ENCODE results near the gene ARSK.
A peak's percentile ranks its signal among the peaks of the same experiment; 100 is the strongest.

Gene ARSK, protein sequence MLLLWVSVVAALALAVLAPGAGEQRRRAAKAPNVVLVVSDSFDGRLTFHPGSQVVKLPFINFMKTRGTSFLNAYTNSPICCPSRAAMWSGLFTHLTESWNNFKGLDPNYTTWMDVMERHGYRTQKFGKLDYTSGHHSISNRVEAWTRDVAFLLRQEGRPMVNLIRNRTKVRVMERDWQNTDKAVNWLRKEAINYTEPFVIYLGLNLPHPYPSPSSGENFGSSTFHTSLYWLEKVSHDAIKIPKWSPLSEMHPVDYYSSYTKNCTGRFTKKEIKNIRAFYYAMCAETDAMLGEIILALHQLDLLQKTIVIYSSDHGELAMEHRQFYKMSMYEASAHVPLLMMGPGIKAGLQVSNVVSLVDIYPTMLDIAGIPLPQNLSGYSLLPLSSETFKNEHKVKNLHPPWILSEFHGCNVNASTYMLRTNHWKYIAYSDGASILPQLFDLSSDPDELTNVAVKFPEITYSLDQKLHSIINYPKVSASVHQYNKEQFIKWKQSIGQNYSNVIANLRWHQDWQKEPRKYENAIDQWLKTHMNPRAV

DNA sequence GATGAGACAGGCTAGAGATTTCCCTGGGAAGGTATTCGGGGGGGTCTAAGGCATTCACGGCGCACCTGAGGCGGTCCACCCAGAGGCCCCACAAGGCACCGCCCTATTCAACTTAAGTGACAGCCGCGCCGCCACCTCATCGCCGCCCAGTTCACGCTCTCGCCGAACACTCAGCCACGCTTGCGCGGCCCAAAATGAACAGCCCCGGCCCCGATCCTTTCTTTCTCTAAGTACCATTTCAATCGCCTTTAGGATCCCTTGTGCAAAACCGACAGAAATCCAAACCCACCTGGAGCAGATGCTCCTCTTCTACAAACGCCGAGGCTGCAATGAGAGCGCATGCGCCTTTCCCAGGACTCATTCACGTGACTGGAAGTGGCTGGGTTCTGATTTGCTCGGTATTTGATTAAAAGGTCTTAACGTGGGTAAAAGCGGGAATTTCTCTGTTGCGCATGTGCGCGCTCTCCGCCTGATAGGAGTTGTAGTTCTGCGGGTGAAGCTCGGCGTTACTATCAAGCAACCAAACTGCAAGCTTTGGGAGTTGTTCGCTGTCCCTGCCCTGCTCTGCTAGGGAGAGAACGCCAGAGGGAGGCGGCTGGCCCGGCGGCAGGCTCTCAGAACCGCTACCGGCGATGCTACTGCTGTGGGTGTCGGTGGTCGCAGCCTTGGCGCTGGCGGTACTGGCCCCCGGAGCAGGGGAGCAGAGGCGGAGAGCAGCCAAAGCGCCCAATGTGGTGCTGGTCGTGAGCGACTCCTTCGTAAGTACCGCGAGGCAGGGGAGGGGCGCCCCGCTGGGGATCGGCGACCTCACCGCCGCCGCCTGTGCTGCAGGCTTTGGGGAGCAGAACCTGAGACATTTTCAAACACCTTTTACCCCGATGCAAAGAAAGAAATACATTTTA lies at the start of gene ARSK, which contains the start of gene SKIC3:
TSS of gene ARSK (plus strand) at position 455 of the 902 bp plus-strand sequence. CDS start at position 633, 178 bp downstream.
TSS of gene SKIC3 (minus strand) at position 331 of the 902 bp plus-strand sequence. CDS start 7,827 bp downstream, outside the sequence.
- peak; percentile 99 for DNase-seq

DNA sequence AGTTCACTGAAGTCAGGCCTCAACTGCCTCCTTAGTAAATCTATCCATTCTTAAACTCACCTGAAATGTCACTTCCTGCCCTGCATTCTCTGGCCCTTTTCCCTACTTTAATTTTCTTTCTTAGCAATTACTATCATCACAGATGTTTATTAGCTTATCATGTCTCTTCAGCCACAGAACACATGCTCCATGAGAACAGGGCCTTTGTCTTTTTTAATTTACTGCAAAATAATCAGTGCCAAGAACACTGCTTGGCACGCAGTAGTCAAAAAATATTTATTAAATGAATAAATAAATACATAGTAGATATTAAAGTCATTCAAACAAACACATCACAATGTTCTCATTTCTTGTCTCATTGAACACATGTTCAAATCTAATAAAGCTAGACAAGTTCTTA lies 46.4 kb upstream of the ARSK start:
- DNase-seq, result no peak

DNA sequence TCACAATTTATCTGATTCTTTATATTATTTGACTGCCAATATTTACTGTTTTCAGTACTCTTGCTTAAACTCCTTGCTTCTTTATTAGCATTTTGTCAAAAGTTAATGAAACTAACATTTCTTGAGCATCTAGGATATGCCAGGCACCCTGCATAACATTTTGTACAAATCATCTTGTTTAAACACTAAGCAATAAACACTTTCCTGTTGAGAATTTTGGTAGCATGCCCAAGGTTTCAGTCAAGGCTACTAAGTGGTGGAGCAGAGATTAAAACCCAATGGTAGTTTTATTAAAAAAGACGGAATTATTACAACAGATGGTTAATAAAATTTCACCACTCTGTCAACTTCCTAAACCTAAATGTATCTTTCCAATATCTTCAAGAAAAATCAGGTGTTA lies 43.3 kb upstream of the ARSK start:
- no peak for DNase-seq

DNA sequence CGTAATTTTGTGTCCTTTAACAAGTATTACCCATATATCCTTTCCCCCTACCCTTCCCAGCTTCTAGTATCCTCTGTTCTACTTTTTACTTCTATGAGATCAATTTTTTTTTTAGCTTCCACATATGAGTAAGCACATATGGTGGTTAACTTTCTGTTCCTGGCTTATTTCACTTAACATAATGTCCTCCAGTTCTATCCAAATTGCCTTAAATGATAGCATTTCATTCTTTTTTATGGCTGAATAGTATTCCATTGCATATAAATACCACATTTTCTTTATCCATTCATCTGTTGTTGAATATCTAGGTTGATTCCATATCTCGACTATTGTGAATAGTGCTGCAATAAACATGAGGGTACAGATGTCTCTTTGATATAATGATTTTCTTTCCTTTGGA lies 36.5 kb upstream of the ARSK start:
- DNase-seq, result no peak

DNA sequence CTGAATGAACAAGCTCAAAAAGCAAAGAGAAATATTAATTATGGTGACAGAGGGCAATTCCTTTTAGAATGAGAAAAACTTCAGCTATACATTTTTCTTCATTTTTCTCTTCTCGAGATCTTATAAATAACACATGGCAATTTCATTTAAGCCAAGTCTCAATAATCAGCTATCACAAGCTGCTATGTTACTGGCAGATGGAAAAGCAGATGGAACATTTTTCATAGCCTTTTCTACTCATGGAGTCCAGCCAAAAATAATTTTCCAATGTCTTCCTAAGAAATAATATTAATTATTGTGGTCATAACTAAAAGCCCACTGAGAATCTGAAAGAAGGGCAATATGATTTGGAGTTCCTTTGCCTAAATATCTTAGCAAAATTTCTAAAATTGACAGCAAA lies 35.8 kb upstream of the ARSK start:
- no peak for DNase-seq

DNA sequence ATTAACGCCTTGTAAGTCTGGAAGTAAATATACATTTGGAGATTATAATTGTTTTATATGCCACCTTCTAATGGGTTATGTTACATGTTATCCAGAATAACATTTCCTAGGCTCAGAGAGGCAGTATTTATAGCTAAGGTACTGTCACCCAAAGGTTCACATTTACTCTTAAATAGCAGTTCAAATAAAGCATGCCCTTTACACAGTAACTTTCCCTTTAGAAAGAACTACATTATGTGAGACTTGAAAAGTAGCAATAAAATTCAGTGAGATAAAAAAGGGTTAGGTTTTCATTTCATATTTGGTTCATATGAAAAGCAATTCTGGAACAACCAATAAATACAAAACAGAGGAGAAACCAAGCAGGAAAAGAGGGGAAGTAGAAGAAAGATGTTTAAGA lies 35.2 kb upstream of the ARSK start:
- no peak for DNase-seq

DNA sequence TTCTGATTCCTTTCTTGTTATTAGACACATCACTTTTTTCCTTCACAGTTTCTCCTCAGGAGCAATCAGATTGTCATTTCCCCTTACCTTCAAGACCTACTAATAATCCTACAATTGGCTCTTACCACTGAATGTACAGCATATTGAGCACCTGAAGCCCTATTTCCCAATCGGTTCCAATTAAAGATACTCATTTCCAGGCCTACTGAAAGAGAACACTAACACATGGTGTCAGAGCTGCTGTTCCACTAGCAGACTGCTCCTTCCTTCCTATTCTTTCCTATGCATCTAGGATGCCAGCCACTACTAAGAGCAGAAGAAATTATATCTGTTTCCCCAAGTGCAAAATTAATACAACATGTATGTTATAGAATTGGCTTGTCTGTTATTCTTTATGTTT lies 34.7 kb upstream of the ARSK start:
- DNase-seq, result no peak

DNA sequence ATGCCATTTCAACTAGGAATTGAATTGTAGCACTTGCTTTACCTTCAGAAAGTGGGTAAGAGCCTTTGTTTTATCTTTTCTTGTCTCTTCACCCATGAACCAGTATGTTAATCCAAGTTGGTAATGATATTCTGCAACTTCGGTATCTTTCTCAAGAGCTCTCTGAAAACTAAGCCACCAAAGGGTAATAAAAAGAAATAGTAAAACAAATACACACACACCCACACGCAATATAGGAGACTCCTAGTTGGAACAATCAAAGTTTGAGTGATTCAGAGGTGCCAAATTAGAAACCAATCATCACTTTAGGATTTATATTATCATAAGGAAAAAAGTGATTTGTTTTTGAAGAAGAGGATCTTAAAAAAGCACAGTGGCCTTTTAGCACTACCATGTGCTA lies 30.5 kb upstream of the ARSK start:
- no peak for DNase-seq

DNA sequence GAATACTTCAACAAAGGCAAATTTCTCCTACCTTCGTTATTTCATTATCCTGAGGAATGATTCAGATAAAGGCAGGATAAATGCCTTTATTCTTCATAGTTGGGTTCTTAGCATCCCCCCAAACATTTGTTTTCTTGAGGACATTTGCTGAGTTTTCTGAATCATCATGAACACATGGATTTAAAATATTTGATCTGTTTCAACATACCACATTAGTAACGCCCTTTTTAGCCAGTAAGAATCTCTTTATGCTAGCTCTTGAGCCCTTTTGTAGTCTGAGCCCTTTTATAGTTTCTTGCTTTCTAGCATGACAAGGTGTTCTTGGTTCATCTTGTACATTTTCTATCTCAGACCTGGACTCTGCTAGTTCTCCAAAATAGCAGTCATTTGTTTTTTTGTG lies 28.0 kb upstream of the ARSK start:
- DNase-seq, result no peak

DNA sequence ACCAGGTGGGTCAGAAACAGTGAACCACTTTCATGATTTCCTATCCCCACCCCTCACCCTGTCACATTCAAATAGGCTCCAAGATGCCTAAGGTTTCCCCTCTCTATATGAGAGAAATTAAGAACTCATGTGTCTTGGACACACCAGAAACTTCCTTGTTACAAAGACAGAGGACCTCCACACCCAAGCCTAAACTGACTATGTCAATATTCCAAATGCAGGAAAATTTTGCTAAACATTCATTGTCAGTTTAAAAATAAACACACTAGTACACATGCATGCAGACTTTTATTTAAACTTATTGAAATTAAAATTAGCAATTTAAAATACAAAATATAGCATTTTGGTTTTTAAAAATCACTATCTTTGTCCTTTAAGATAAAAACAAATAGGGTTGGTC lies 26.3 kb upstream of the ARSK start:
- DNase-seq, result no peak

DNA sequence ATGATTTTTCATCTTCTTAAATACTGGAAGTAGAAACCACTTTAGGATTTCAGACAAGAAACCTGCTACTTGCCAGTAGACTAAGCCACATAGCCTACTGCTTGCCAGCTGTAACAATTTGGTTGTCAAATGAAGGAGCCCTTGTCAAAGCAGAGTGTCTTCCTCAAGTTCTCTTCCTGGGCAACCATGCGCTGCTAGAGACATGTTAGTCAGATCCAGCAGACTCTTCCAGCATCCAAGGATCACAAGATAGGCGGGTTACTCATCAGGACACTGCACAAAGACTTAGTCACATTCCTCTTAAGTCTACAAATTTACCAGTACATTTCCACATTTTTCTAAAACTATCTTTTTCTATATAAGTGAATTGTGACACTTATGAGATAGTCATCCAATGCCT lies 24.5 kb upstream of the ARSK start:
- DNase-seq, result no peak

DNA sequence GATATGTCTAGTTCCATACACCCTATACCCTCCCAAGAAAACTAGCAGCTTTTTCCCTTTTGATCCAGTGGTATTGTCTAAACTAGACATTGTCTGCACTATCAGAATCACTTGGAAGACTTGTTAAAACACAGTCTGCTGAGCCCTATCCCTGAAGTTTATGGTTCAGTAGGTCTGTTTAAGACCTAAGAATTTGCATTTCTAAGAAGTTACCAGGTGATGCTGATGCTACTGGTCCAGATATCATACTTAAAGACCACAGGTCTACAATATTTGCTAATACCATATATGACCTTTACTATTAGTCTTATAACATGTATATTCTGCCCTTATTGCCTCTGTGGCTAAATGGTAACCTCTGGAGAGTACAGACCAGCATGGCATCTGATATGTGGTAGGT lies 23.4 kb upstream of the ARSK start:
- DNase-seq, result no peak

DNA sequence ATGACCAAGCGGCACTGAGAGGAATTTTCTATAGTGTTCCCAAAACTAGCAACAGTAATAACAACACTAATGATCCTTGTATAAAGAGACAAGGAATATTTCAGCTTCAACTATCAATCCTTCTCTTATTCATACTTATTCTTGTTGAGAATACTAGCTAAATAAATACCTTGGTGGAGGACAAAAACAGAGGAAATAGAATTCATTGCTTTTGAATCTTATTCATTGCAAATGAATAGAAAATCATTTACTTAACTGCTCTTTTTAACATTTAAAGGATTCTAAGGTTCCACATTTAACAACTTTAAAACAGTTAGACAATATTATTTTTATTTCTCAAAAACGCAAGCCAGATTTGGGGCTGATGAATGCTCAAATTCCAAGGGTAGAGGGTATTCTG lies 22.5 kb upstream of the ARSK start:
- DNase-seq, result no peak

DNA sequence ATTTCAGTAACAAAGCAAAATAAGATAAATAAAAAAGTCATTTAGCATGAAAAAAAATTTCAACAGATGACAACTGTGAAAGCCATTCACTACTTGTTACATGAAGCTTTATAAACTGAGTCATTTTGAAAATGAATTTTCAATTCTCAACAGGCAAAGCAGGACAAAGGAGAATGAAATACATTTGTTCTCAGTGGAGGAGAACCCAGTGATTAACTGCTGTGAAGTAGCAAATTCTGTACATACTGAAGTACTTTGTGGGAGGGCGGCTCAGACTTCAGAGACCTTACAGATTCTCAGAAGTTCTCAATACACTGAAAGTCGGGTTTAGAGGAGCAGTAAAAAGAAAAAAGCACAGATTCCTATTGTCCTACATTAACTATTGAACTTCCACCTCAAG lies 21.8 kb upstream of the ARSK start:
- DNase-seq, result no peak

DNA sequence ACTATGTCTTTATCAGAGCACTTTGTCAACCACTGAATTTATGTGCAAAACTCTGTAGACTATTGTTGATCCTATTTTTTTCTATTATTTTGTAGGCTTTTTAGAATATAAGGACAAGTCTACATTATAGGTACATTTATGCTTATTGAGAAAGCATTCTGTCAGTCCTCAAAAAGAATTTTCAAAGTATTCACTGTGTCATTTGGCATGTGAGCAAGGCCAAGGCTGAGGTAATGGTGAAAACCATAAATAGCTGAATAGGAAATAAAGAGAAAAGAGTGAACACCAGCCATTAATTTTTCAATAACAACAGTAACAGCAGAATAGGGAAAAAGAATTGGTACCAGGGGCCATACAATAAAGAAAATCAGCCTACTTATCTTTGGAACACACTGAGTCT lies 21.1 kb upstream of the ARSK start:
- no peak for DNase-seq

DNA sequence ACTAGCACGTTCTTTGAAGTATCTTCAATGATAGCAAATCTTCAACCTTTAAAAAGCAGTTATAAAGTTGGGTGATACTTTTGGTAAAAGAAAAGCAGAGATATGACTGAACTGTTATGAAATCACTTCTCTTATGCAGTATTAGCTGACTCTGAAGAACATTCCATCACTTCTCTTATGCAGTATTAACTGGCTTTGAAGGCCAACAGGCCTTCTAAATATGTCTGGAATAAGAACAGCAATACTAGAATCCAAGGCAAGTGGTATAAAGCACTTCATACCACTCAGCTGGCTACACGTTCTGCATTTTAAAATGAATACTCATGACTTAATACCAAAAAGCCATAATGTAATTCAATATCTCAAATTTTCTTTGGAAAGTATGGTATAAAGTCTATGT lies 17.4 kb upstream of the ARSK start:
- DNase-seq, result no peak

DNA sequence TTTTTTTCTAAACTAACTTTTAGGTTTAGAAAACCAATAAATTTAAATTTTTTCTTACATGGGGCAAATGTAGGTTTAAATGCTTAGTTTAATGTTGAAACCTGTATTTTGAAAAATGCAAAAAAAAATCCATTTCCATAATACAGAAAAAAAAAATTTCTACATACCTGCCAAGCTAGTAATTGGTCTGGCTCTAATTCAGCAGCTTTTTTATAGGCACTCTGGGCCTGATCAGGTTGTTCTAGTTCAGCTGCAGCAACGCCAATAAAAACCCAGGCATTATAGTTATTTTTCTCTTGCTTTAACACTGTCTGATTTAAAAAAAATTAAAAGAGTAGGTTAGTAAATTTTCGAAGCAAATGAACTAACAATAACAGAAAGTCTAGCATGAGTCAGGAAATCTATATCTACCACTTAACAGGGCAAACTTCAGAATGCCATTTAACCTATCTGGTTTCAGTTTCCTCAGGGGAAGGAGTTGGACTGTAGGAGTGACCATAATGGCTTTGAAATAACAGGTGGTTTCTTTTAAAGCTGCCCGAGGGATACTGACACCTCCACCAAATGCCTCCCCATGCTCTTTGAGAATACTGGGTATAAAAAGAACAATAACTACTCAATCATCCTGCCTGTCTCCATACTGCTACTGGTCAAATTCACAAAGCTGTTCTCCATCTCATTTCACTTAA lies 11.7 kb upstream of the ARSK start:
- DNase-seq, result peak; percentile 34

DNA sequence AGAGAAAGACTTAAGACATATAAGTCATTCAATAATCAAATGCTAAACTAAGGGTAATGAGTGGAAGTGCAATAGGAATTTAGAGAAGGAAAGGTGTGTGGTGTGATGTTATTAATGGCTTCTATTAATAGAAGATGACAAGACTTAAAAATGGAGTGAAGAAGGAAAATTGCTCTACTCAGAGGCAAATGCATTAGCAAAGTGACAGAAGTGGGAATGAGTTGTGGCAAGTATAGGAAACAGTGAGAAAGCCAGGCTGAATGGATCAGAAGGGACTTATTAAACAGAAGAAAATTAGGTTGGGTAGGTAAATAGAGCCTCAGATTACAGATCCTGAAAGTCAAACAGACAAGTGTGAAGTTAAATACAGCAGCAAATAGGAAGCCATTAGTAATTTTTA lies 5.9 kb upstream of the ARSK start:
- DNase-seq, result no peak

DNA sequence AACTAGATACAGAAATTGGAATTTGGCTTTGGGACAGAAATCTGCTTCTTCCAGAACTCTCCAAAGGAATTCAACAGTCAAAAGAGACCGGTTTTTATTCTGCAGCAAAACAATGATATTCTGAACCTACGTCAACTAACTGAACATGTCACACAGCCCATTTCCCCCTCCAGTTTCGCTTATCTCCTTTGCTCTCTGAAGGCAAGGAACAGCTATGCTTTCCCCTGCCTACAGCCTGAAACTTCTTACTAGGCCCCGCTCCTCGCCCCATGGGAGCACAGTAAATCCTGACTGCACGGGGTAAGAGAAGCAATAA lies 612 bp upstream of the ARSK start:
- DNase-seq, result no peak

DNA sequence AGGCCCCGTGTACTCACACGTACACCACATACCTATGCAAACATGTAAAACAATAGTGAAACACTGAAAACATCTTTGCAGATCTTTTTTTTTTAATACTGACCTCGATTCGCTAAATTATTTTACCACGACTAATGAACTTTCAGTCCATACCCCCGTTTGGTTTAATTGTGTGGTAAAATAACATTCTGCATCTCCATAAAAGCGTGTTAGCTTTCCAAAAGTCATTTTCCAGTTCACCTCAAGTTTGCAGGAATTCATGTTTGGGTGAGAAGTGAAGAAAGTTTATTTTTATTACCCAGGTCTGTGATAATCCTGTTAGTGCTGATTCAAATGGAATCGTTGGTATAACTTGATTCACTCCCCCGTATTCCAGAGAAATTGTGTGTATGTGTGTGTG lies 652 bp downstream of the ARSK start:
- no peak for DNase-seq

DNA sequence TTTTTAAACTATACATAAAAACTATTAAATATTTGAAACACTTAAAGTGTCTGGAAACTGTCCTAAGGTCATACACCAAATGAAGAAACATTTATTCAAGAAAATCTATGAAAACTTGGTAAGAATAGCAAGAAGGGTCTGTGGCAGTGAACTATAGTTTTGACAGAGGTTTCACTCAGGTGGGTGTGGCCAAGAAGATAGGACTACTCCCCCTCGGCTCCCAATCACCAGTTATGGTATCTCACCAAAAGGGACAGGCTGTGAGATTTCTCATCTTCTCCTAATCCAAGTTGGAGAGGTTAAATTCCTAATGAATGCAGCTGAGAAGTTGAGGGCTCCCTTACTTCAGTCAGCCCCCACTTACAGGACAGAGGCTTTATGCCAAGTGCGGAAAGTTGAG lies 2.9 kb downstream of the ARSK start:
- DNase-seq, result peak; percentile 61

DNA sequence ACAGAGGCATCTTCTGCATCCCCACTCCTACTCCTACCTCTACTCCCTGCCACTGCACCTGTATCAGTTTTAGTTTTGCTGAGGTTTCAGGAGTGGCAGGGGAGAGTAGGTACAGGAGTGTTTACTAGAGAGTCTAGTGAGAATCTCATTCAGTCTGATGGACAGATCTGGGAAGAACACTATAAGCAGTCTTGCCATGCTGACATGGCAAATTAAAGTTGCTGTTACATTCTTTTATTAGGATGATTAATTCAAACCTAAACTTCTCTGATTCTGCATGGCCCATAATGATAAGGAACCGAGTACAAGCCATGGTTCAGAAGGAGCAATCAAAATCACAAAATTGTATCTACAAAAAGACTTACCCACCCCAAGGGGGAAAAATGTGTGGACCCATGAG lies 7.4 kb downstream of the ARSK start:
- no peak for DNase-seq

DNA sequence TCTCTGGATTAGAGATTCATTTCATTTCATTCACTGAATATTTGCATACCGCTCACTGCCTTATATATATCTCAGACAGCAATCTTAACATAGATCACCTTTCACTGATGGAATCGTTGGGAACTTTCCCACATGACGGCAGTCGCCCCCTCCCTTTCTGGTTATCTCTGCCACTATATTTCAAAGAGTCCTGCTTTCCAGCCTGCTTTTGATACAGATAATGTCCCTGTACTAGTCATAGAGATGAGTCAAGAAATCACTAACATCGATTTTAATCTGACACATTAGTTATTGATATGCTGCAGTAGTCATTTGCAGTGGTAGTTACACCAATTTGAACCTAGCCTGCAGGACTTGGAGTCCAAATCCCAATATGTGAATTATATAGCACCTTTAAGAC lies 8.5 kb downstream of the ARSK start:
- DNase-seq, result no peak
